ENCODE results near the gene TSHZ1. TPM values are rescaled to one million over a fixed set of nuclear protein-coding genes. Genes with fewer than 3 reads are reported as not detected.

Gene TSHZ1
- total RNA-seq, 4 donors from 2014 or later: 14.1 to 23.3 (median 17.6) TPM

GRCh38 chr18:75273817-75274216, 63.2 kb downstream of the TSHZ1 start:
- WGBS, 2 donors: 95 to 99% methylated on average over 15 of the region's 15 CpGs
- no peak overlapping the region for H3K4me3 ChIP-seq (ENCODE audit: low read depth, poor library complexity, severe bottlenecking)
- TF ChIP-seq POLR2A (IDR thresholded peaks at IDR 0.05): no peak
- TF ChIP-seq, protein P1, sequence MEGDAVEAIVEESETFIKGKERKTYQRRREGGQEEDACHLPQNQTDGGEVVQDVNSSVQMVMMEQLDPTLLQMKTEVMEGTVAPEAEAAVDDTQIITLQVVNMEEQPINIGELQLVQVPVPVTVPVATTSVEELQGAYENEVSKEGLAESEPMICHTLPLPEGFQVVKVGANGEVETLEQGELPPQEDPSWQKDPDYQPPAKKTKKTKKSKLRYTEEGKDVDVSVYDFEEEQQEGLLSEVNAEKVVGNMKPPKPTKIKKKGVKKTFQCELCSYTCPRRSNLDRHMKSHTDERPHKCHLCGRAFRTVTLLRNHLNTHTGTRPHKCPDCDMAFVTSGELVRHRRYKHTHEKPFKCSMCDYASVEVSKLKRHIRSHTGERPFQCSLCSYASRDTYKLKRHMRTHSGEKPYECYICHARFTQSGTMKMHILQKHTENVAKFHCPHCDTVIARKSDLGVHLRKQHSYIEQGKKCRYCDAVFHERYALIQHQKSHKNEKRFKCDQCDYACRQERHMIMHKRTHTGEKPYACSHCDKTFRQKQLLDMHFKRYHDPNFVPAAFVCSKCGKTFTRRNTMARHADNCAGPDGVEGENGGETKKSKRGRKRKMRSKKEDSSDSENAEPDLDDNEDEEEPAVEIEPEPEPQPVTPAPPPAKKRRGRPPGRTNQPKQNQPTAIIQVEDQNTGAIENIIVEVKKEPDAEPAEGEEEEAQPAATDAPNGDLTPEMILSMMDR (IDR thresholded peaks at IDR 0.05): no peak
- DNase-seq (ENCODE audit: low spot score in 2 of 2): no peak
- intact Hi-C loops (cut with DNase I; ENCODE audit: low total_unique reads): no loop called here

- intact Hi-C loops (cut with DNase I; ENCODE audit: low total_unique reads): no loop called here
- TF ChIP-seq, protein P1 (IDR thresholded peaks at IDR 0.05): no peak
- no peak for TF ChIP-seq POLR2A (IDR thresholded peaks at IDR 0.05)
- 96 to 97% methylated on average over 8 of the region's 8 CpGs for WGBS, 2 donors
- DNase-seq (ENCODE audit: low spot score in 2 of 2): no peak
- no peak overlapping the region for H3K4me3 ChIP-seq (ENCODE audit: low read depth, poor library complexity, severe bottlenecking)
Measured at GRCh38 chr18:75275226-75275625, 64.6 kb downstream of the TSHZ1 start.

DNA sequence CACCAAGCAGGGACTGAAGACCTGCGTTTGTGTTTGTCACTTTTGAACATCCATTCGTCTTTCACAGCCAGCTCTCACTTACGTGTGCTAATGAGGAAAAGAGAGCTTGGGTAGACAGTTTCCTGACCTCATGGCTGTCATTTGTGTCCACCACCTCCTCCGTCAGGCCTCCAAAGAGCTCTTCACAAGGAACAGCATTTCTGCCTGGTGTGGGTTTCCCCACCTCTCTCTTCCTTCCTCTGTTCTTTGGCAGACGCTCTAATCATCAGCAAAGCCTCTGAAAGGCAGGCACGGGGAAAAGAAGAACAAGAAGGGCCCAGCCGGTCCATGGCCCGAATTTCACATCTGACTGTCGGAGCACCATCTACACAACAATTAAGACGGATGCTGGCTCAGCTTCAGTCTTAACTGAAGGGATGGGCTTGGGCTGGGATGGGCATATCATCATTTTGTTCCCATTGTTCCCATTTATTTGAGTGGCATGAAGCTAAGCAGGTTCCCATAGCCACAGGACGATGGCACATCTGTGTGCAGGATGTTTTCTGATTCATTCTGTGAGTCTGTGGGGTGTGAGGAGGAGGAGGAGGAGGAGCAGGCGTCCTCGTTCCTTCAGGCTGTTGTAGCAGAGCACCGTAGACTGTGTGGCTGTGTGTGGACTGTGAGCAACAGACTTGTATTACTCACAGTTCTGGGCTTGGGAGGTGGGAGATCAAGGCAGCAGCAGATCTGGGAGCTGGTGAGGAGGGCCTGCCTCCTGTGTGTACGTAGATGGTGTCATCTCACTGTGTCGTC, 66.4 kb downstream of the TSHZ1 start:
- WGBS, 2 donors: 76 to 81% methylated on average over 16 of the region's 16 CpGs
- TF ChIP-seq, protein P1 (IDR thresholded peaks at IDR 0.05): no peak
- TF ChIP-seq POLR2A (IDR thresholded peaks at IDR 0.05): no peak
- intact Hi-C loops (cut with DNase I; ENCODE audit: low total_unique reads): no loop called here

DNA sequence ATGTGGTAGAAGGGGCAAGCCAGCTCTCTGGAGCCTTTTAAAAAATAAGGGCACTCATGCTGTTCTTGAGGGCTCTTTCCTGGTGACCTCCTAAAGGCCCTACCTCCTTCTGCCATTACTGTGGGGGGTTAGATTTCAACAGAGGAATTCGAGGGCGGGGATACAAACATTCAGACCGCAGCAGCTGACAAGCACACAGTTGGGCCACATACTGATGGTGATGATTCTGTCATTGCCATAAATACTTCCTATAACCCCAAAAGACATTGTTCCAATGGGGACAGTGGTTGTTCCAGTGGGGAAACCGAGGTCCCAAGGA, 67.0 kb downstream of the TSHZ1 start:
- H3K4me3 ChIP-seq (ENCODE audit: low read depth, poor library complexity, severe bottlenecking): no peak overlapping the region
- intact Hi-C loops (cut with DNase I; ENCODE audit: low total_unique reads): no loop called here
- 73 to 93% methylated on average over 4 of the region's 4 CpGs for WGBS, 2 donors
- TF ChIP-seq, protein P1 (IDR thresholded peaks at IDR 0.05): no peak
- TF ChIP-seq POLR2A (IDR thresholded peaks at IDR 0.05): no peak
- DNase-seq (ENCODE audit: low spot score in 2 of 2): no peak

More for the DNA sequence above, 66.4 kb downstream of the TSHZ1 start:
- H3K4me3 ChIP-seq (ENCODE audit: low read depth, poor library complexity, severe bottlenecking): no peak overlapping the region
- DNase-seq (ENCODE audit: low spot score in 2 of 2): no peak

DNA sequence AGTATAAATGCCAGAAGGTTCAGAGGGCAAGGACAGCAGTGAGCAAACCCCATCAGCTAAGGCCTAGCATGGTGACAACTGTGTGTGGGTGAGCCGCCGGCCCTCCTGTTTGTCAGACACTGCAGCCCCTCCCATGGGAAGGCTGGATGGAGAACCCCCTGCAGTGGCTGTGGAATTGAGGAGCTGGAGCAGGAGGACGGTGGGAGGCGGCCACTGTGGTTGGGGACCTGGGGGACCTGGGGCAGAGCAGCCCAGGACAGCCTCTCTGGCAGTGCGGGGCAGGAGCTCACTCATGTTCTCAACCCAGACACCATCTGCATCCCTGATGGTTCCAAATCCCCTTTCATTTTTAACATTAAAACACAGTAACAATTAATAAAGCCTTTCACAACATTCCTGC, 68.8 kb downstream of the TSHZ1 start:
- 95 to 96% methylated on average over 5 of the region's 5 CpGs for WGBS, 2 donors
- no peak overlapping the region for H3K4me3 ChIP-seq (ENCODE audit: low read depth, poor library complexity, severe bottlenecking)
- intact Hi-C loops (cut with DNase I; ENCODE audit: low total_unique reads): no loop called here
- no peak for TF ChIP-seq POLR2A (IDR thresholded peaks at IDR 0.05)
- TF ChIP-seq, protein P1 (IDR thresholded peaks at IDR 0.05): no peak
- no peak for DNase-seq (ENCODE audit: low spot score in 2 of 2)
